IgD-negative memory B cell (primary cell): ENCODE data around the gene DOLPP1. TPM values are rescaled to one million over a fixed set of nuclear protein-coding genes. Genes with fewer than 3 reads are reported as not detected.

ENCODE experiments used
- H3K27ac Mint-ChIP-seq, 3 donors: one replicate each; pipeline ENCODE4 v1.8.0; 2020 to 2022; ENCODE audit warnings: mild to moderate bottlenecking in 3 of 3, mixed read lengths in 3 of 3, moderate library complexity in 1 of 3
- H3K27me3 Mint-ChIP-seq: one replicate; pipeline ENCODE4 v1.8.0; 2021; ENCODE audit warnings: mixed read lengths
- H3K36me3 Mint-ChIP-seq: one replicate; pipeline ENCODE4 v1.8.0; 2020; ENCODE audit warnings: mild to moderate bottlenecking, mixed read lengths
- H3K4me1 Mint-ChIP-seq, 3 donors: one replicate each; pipeline ENCODE4 v1.8.0; 2020 to 2022; ENCODE audit warnings: mixed read lengths in 3 of 3, mild to moderate bottlenecking in 1 of 3
- H3K4me3 Mint-ChIP-seq, 4 donors: one replicate each; pipeline ENCODE4 v1.8.0; 2020 to 2022; ENCODE audit warnings: mild to moderate bottlenecking in 4 of 4, mixed read lengths in 4 of 4, moderate library complexity in 3 of 4
- H3K9me3 Mint-ChIP-seq, 3 donors: one replicate each; pipeline ENCODE4 v1.8.0; 2020 to 2021; ENCODE audit warnings: mixed read lengths in 3 of 3, mild to moderate bottlenecking in 1 of 3
- polyA plus RNA-seq: library from polyadenylated mRNA; unstranded; fragments of 300-500 nt; fragmentation: Illumina TruSeq; gene quantifications from one replicate; pipeline ENCODE4 v1.2.3, GENCODE V29; 2021

The DOLPP1 gene
- polyA plus RNA-seq, 1 donor from 2014 or later, result 7.4 TPM

DNA sequence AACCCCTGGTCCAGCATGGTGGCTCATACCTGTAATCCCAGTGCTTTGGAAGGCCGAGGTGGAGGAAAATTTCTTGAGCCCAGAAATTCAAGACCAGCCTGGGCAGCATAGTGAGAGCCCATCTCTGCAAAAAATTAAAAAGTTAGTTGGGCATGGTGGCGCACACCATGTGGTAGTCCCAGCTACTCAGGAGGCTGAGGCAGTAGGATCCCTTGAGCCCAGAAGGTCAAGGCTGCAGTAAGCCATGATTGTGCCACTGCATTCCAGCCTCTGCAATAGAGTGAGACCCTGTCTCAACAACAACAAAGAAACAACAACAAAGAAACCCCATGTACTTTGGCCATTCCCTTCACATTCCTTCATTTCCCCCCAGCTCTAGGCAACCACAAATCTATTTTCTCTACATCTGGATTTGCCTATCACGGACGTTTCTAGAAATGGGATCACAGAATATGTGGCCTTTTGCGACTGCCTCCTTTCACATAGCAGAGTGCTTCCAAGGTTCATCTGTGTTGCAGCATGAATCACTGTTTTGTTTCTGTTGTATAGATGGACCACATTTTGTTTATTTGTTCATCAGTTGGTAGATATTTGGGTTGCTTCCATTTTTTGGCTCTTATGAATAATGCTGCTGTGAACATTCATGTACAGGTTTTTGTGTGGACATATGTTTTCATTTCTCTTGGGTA is 26.6 kb upstream of the DOLPP1 start:
- H3K9me3 Mint-ChIP-seq, result no peaks in the 10 kb centered on the region
- H3K4me3 Mint-ChIP-seq, result no peak overlapping the region
- peaks cover 0 to 2% (median 0%) of the 10 kb centered on the region in 3 donors for H3K4me1 Mint-ChIP-seq
- H3K27me3 Mint-ChIP-seq, result no peaks in the 10 kb centered on the region
- peak overlapping the region in 1 of 3 donors; percentile 73 for H3K27ac Mint-ChIP-seq
- peaks cover 6% of the 10 kb centered on the region for H3K36me3 Mint-ChIP-seq

DNA sequence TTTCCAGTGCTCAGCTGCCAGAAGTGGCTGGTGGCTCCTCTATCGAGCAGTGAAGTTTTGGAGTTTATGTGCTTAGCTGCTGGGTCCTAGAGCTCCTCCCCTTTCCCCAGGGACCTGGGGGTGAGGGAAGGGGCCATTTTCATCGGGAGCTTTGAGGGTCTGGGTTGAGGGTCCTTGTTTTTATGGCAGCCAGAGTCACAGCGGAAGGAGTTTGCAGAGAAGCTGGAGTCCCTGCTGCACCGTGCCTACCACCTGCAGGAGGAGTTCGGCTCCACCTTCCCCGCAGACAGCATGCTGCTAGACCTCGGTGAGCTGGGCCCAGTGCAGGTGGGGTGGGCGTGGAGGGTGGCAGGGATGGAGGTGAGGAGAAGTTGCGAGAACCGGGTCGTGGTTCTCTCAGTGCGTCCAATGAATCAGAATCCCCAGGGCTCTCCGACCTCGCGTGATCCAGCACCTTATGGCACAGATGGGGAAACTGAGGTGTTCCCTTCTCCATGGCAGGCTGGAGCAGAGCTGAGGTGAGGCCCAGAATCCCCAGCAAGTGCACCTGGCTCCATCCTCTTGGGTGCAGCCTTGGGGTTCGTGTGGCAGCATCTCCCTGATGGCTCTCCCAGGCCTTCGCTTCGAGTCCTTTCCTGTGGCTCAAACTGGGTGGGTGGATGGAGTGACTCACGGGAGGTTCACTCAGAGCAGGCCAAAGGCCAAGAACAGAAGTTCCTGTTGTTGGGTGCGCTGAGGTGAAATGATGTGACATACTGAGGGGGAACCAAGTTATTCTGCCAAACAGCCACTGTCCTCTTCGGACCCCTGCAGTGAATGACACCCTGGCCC is 21.7 kb upstream of the DOLPP1 start:
- peak overlapping the region in 1 of 4 donors; percentile 74 for H3K4me3 Mint-ChIP-seq
- H3K4me1 Mint-ChIP-seq, result peaks cover 0 to 2% (median 0%) of the 10 kb centered on the region in 3 donors
- H3K27ac Mint-ChIP-seq, result no peak overlapping the region
- no peaks in the 10 kb centered on the region for H3K27me3 Mint-ChIP-seq
- no peaks in the 10 kb centered on the region for H3K9me3 Mint-ChIP-seq
- peaks cover 6% of the 10 kb centered on the region for H3K36me3 Mint-ChIP-seq

- no peak overlapping the region for H3K27ac Mint-ChIP-seq
- H3K27me3 Mint-ChIP-seq, result no peaks in the 10 kb centered on the region
- H3K4me1 Mint-ChIP-seq, result no peaks in the 10 kb centered on the region
- no peak overlapping the region for H3K4me3 Mint-ChIP-seq
- H3K9me3 Mint-ChIP-seq, result no peaks in the 10 kb centered on the region
- no peaks in the 10 kb centered on the region for H3K36me3 Mint-ChIP-seq
These were observed 20.8 kb upstream of the DOLPP1 start for GRCh38 chr9:129059796-129060785.

- Mint-ChIP-seq H3K27ac (no peak overlapping the region), H3K9me3 (no peaks in the 10 kb centered on the region), H3K4me3 (no peak overlapping the region), H3K27me3 (no peaks in the 10 kb centered on the region), H3K4me1 (no peaks in the 10 kb centered on the region), H3K36me3 (no peaks in the 10 kb centered on the region)
These were observed 19.9 kb upstream of the DOLPP1 start for GRCh38 chr9:129060991-129061390.

DNA sequence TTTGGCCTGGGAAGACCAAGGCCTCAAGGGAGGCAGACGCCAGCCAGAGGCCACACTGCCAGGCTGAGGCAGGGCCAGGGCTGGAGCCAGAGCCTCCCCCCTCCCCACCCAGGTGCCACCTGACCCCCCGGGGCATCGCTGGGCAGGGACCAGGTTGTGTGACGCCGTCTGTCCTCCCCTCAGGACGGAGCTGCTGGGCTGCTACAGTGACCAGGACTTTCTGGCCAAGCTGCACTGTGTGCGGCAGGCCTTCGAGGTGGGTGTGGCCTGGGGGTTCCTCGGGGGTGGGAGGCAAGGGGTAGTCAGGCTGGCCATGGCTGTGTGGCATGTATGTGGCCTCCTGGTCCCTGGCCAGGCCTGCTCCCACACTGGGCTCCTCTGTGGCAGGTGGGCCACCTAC is 17.9 kb upstream of the DOLPP1 start:
- Mint-ChIP-seq H3K36me3 (no peaks in the 10 kb centered on the region), H3K27ac (no peak overlapping the region)

DNA sequence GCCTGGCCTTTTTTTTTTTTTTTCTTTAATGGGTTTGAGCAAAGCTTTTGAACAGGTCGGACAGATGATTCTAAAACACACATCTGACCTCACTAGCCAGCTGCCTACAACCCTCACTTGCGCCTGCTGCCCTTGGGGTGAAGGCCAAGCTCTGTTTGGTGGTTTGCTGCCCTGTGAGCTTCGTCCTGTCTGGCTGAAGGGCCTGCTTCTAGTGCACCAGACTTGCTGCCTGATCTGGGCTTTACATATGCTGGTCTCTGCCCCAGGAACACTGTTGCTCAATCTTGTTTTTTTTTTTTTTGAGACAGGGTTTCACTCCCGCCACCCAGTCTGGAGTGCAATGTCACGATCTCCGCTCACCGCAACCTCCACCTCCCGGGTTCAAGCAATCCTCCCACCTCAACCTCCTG is 16.4 kb upstream of the DOLPP1 start:
- H3K36me3 Mint-ChIP-seq, result no peaks in the 10 kb centered on the region
- no peaks in the 10 kb centered on the region for H3K27me3 Mint-ChIP-seq
- peaks cover 4 to 10% (median 9%) of the 10 kb centered on the region in 3 donors for H3K4me1 Mint-ChIP-seq
- H3K4me3 Mint-ChIP-seq, result no peak overlapping the region
- H3K27ac Mint-ChIP-seq, result no peak overlapping the region
- no peaks in the 10 kb centered on the region for H3K9me3 Mint-ChIP-seq

More for the DNA sequence above, 17.9 kb upstream of the DOLPP1 start:
- Mint-ChIP-seq H3K27me3 (no peaks in the 10 kb centered on the region), H3K9me3 (no peaks in the 10 kb centered on the region), H3K4me1 (no peaks in the 10 kb centered on the region), H3K4me3 (no peak overlapping the region)

GRCh38 chr9:129068110-129068509 is 12.8 kb upstream of the DOLPP1 start:
- Mint-ChIP-seq H3K9me3 (no peaks in the 10 kb centered on the region), H3K27ac (peak overlapping the region; percentile 61 to 76 (median 62)), H3K4me3 (peak overlapping the region in 2 of 4 donors; percentile 49 to 86), H3K27me3 (no peaks in the 10 kb centered on the region), H3K4me1 (peaks cover 7 to 14% (median 11%) of the 10 kb centered on the region in 3 donors), H3K36me3 (no peaks in the 10 kb centered on the region)

- no peaks in the 10 kb centered on the region for H3K27me3 Mint-ChIP-seq
- H3K36me3 Mint-ChIP-seq, result no peaks in the 10 kb centered on the region
- peaks cover 7 to 14% (median 11%) of the 10 kb centered on the region in 3 donors for H3K4me1 Mint-ChIP-seq
- H3K4me3 Mint-ChIP-seq, result peak overlapping the region; percentile 49 to 90 (median 68)
- H3K9me3 Mint-ChIP-seq, result no peaks in the 10 kb centered on the region
- H3K27ac Mint-ChIP-seq, result peak overlapping the region; percentile 61 to 76 (median 62)
These were observed 11.7 kb upstream of the DOLPP1 start for GRCh38 chr9:129068990-129069861.

DNA sequence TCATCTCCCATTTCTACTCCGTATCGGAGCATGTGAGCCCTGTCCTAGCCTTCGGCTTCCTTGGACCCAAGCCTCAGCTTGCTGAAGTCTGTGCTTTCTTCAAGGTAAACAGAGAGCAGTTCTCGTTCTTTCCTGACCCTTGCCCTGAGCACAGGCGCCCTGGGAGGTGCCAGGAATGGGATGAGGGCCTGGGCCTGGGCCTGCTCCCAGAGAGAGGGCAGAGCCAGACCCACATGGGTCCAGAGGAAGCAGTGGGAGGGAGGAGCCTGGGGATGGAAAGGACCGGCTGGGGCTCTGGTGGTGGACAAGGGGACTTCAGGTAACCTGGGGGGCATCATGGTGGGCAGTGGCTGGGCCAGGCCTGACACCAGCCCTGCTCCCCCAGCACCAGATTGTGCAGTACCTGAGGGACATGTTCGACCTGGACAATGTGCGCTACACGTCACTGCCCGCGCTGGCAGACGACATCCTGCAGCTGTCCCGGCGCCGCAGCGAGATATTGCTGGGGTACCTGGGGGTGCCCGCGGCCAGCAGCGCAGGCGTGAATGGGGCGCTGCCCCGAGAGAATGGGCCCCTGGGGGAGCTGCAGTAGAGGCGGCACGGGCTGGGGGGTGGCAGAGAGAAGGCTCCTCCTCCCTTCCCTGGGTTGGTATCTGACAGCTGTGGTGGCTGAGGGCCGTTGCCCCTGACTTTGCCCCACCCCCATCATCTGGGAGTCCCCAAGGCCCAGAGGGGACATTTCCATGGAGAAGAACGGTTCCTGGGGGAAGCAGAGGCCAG is 10.9 kb upstream of the DOLPP1 start:
- no peaks in the 10 kb centered on the region for H3K9me3 Mint-ChIP-seq
- peaks cover 7 to 14% (median 11%) of the 10 kb centered on the region in 3 donors for H3K4me1 Mint-ChIP-seq
- no peaks in the 10 kb centered on the region for H3K36me3 Mint-ChIP-seq
- H3K27ac Mint-ChIP-seq, result peak overlapping the region; percentile 53 to 76 (median 61)
- no peak overlapping the region for H3K4me3 Mint-ChIP-seq
- H3K27me3 Mint-ChIP-seq, result no peaks in the 10 kb centered on the region

DNA sequence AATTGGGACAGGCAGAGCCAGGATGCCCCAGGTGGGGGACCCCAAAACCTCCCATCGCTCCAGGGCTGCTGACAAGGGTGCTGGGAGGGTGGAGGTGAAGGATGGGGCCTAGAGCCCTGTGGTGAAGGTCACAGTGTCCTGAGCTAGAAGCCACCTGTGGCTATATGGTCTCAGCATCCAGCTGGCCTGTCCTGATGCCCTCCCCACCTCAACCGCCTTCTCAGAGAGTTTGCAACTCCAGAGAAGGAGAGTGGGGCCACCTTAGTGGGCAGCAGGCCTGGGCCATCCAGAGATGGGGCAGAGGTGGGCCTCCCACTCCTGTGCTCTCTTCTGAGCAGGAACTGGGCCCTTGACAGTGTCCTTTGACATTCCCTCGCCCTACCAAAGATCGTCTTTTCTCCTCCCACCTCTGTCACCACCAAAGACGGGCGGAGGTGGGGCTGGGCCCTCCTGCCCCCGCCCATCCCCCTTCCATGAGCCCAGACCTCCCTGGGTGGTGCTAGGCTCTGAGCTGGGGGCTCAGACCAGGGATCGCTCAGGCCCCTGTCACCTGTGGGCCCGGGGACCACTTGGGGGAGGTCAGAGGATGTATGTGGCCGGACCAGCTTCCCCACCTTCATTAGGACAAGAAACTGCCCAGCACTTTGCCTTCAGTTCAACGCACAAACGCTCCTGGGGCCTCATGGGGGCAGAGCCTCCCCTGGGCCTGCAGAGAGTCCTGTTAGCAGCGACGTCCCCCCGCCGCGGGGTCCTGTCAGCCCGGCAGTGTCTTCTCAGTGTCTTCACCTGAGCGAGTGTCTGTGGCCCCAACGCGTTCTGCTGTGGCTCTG is 10.0 kb upstream of the DOLPP1 start:
- Mint-ChIP-seq H3K4me1 (peaks cover 7 to 14% (median 11%) of the 10 kb centered on the region in 3 donors), H3K36me3 (no peaks in the 10 kb centered on the region), H3K4me3 (no peak overlapping the region), H3K27me3 (no peaks in the 10 kb centered on the region), H3K9me3 (no peaks in the 10 kb centered on the region), H3K27ac (no peak overlapping the region)

- no peaks in the 10 kb centered on the region for H3K9me3 Mint-ChIP-seq
- peaks cover 7 to 14% (median 11%) of the 10 kb centered on the region in 3 donors for H3K4me1 Mint-ChIP-seq
- H3K4me3 Mint-ChIP-seq, result no peak overlapping the region
- no peaks in the 10 kb centered on the region for H3K36me3 Mint-ChIP-seq
- H3K27ac Mint-ChIP-seq, result peak overlapping the region in 1 of 3 donors; percentile 65
- H3K27me3 Mint-ChIP-seq, result no peaks in the 10 kb centered on the region
These were observed 9.3 kb upstream of the DOLPP1 start for GRCh38 chr9:129071526-129072126.

DNA sequence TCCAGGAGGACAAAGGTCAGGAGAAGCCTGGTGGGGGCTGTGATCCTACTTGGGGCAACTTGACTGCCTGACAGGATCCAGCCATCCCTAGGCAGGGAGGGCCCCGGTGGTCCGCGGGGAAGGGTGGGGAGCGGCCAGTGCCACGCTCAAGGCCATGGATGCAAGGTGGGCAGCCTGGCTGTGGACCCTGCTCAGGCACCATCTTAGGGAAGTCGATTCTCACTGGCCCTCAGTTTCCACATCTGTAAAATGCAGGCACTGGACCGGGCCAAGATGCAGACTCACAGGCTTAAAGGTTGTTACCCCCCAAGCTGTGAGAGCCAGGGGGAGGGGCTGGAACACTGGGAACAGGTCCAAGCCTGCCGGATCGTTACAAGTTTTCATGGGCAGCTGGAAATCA is 8.7 kb upstream of the DOLPP1 start:
- Mint-ChIP-seq H3K27me3 (no peaks in the 10 kb centered on the region), H3K36me3 (no peaks in the 10 kb centered on the region), H3K4me1 (peaks cover 7 to 14% (median 11%) of the 10 kb centered on the region in 3 donors), H3K4me3 (no peak overlapping the region), H3K27ac (peak overlapping the region in 1 of 3 donors; percentile 65), H3K9me3 (no peaks in the 10 kb centered on the region)
